MG63 (cell line): ENCODE results near the gene CHD2. TPM values are rescaled to one million over a fixed set of nuclear protein-coding genes. Genes with fewer than 3 reads are reported as not detected.

Source experiments
- DNase-seq: peaks from one replicate; pipeline ENCODE4 v3.0.0-alpha.2; 2020
- H3K27me3 ChIP-seq: fragments of 250-450 bp; sonication (Bioruptor Pico); 2 replicates; pipeline ENCODE4 v1.5.1; 2020; ENCODE audit warnings: mild to moderate bottlenecking, moderate library complexity
- H3K36me3 ChIP-seq: fragments of 250-450 bp; sonication (Bioruptor Pico); 2 replicates; pipeline ENCODE4 v1.5.1; 2020; ENCODE audit warnings: mild to moderate bottlenecking, moderate library complexity
- H3K4me3 ChIP-seq: fragments of 250-450 bp; sonication (Bioruptor Pico); 2 replicates; pipeline ENCODE4 v1.5.1; 2020; ENCODE audit warnings: mild to moderate bottlenecking, moderate library complexity
- H3K9me3 ChIP-seq: fragments of 250-450 bp; sonication (Bioruptor Pico); 2 replicates; pipeline ENCODE4 v1.5.1; 2020; ENCODE audit warnings: mild to moderate bottlenecking, moderate library complexity
- total RNA-seq: library from RNA; depleted of rRNA; stranded (reverse); fragments of >200 nt; shearing (Covaris generic); gene quantifications from 2 replicates; pipeline ENCODE4 v1.2.3, GENCODE V29; 2014; ENCODE audit warnings: low replicate concordance

CHD2 gene
- total RNA-seq, 1 experiment from 2014 or later, result 23.1 TPM

GRCh38 chr15:93040288-93041158 lies 140.4 kb downstream of the CHD2 start:
- H3K36me3 ChIP-seq, result no peaks in the 10 kb centered on the region
- no peak for DNase-seq
- no peak overlapping the region for H3K4me3 ChIP-seq
- no peaks in the 10 kb centered on the region for H3K9me3 ChIP-seq
- H3K27me3 ChIP-seq, result no peaks in the 10 kb centered on the region

GRCh38 chr15:93041159-93041547 lies 141.0 kb downstream of the CHD2 start:
- H3K9me3 ChIP-seq, result peaks cover 4% of the 10 kb centered on the region
- H3K27me3 ChIP-seq, result no peaks in the 10 kb centered on the region
- no peaks in the 10 kb centered on the region for H3K36me3 ChIP-seq
- H3K4me3 ChIP-seq, result no peak overlapping the region
- no peak for DNase-seq

DNA sequence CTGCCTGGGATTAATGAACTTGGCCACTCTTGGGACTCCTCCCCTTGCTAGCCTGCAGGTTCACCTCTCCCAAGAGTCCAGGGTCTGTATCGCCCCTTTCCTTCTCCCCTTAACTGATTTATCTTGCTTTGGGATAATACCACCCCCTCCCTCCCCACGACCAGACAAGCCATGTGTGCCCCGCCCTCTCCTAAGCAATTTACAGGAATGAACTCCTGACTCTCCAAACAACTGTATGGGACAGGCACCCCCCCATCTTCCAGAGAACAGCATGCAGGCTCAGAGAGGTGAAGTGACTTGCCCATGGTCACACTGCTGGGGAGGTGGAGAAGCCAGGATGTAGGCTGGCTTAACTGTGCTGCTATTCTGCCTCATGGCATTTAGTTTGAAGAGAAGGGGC lies 142.1 kb downstream of the CHD2 start:
- DNase-seq, result no peak

DNA sequence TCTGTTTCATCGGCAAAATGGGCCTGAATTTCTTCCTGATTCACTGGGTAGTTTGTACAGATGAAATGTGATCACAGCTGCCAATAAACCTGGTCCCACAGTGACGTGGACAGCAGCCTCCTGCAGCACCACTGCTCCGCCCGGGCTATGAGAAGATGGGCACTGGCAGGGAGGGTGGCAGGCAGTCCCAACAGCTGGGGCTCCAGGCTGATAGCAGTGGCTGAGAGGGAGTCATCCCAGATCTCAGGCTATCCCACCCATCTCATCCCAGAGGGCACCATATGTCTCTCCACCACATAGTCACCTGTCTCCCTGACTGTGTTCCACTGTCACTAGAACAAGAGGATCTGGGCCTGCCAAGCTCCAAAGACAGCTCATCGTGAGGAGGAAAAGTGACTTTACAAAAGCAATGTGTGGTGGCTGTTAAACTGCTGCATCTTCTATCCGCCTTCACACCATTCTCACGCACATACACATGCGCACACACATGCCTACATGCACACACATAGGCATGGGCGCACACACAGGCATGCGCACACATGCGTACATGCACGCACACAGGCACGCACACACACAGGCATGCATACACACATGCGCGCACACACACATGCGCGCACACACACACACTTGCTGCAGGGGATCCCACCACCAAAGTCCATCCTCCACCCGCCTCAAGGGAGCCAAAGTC lies 142.7 kb downstream of the CHD2 start:
- H3K27me3 ChIP-seq, result no peaks in the 10 kb centered on the region
- no peaks in the 10 kb centered on the region for H3K36me3 ChIP-seq
- H3K4me3 ChIP-seq, result no peak overlapping the region
- no peak for DNase-seq
- peaks cover 5% of the 10 kb centered on the region for H3K9me3 ChIP-seq

More for the DNA sequence above, 142.1 kb downstream of the CHD2 start:
- Histone ChIP-seq H3K36me3 (no peaks in the 10 kb centered on the region), H3K9me3 (peaks cover 5% of the 10 kb centered on the region), H3K27me3 (no peaks in the 10 kb centered on the region), H3K4me3 (no peak overlapping the region)

DNA sequence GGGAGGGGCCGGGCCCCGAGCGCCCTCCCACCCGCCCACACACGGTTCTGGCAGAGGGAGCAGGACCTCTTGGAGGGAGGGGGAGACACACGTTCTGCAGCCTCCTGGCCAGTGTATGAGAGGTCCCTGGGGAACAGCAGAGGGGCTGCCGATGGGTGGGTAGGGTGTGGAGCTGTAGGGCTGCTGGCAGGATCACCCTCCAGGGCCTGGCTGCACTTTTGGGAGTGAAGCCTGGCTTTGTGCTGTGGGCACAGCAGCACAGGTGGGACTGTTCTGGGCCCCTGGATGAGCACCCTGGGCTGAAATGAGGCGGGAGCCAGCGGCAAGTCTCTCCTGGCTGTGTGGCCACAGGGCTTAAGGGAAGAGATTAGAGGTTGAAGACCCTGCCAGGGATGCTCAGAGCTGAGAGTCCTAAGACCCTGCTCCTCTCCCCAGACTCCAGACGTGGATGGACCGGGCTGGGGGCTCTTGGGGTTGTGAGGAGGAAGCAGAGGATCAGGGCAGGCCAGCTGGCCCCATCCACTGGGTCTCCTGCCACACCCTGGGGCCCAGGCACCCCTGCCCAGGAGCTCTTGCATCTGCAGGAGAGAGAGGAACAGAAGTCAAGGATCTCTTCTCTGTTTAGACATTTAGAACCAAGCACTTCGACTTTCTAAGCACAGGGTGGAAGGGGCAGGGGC lies 143.6 kb downstream of the CHD2 start:
- DNase-seq, result no peak
- Histone ChIP-seq H3K4me3 (no peak overlapping the region), H3K27me3 (no peaks in the 10 kb centered on the region), H3K36me3 (no peaks in the 10 kb centered on the region), H3K9me3 (peaks cover 5% of the 10 kb centered on the region)

DNA sequence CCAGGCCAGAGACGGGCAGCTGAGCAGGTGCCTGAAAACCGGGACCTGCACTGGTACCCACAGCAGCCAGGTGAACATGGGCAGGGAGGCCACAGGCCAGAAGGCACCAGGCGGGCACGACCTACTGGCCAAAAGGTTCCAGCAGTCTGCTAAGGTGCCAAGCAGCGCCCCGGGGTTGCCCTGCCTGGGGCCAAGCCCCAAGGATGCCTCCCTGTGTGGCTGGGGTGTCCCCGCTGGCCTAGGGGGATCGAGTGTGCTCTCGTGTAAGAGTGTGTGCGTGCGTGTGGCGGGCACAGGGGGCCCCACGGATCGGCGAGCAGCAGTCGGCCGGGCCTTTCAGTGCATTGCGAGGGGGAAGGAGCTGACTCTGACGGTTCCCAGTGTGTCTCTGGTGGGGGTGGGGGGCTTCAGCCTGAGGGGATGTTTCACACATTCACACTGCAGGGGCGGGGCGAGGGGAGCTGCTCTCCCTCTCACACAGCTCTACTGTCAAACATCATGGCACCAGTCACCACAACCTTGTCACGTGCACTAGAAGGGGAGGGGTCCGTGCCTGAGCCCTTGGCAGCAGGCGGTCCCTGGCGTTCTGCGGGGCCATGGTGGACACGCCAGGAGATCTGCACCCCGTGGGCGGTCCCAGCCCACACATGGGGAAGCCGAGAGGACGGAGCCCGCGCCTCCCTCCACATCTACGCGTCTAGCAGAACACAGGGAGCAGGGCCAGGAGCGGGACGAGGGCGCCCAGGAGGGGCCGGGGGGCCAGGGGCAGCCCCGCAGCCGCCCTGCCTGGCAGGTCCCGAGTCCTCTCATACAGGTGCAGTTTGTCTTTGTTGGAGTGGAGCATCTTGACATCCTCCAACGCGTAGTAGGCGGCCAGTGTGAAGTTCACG lies 144.4 kb downstream of the CHD2 start:
- Histone ChIP-seq H3K9me3 (peaks cover 5% of the 10 kb centered on the region), H3K36me3 (no peaks in the 10 kb centered on the region), H3K27me3 (no peaks in the 10 kb centered on the region), H3K4me3 (no peak overlapping the region)
- DNase-seq, result no peak

GRCh38 chr15:93045191-93045785 lies 145.2 kb downstream of the CHD2 start:
- peaks cover 5% of the 10 kb centered on the region for H3K9me3 ChIP-seq
- no peaks in the 10 kb centered on the region for H3K27me3 ChIP-seq
- no peak for DNase-seq

DNA sequence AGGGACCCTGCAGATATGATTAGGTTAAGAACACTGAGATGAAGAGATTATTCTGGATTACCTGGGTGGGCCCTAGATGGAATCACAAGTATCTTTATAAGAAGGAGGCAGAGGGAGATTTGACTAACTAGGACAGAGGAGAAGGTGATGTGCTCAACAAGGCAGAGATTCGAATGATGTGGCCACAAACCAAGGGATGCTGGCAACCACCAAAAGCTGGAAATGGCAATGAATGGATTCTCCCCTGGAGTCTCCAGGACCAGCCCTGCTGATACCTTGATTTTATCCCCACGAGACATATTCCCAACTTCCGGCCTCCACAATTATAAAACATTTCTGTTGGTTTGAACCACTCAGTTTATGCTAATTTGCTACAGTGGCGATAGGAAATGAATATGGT lies 146.0 kb downstream of the CHD2 start:
- Histone ChIP-seq H3K27me3 (no peaks in the 10 kb centered on the region), H3K36me3 (no peaks in the 10 kb centered on the region), H3K9me3 (peaks cover 5% of the 10 kb centered on the region), H3K4me3 (no peak overlapping the region)
- DNase-seq, result no peak

More at GRCh38 chr15:93045191-93045785, 145.2 kb downstream of the CHD2 start:
- no peaks in the 10 kb centered on the region for H3K36me3 ChIP-seq
- no peak overlapping the region for H3K4me3 ChIP-seq

- Histone ChIP-seq H3K9me3 (peaks cover 5% of the 10 kb centered on the region), H3K27me3 (no peaks in the 10 kb centered on the region), H3K36me3 (no peaks in the 10 kb centered on the region), H3K4me3 (no peak overlapping the region)
- no peak for DNase-seq
These were observed 146.6 kb downstream of the CHD2 start for GRCh38 chr15:93046721-93047120.

DNA sequence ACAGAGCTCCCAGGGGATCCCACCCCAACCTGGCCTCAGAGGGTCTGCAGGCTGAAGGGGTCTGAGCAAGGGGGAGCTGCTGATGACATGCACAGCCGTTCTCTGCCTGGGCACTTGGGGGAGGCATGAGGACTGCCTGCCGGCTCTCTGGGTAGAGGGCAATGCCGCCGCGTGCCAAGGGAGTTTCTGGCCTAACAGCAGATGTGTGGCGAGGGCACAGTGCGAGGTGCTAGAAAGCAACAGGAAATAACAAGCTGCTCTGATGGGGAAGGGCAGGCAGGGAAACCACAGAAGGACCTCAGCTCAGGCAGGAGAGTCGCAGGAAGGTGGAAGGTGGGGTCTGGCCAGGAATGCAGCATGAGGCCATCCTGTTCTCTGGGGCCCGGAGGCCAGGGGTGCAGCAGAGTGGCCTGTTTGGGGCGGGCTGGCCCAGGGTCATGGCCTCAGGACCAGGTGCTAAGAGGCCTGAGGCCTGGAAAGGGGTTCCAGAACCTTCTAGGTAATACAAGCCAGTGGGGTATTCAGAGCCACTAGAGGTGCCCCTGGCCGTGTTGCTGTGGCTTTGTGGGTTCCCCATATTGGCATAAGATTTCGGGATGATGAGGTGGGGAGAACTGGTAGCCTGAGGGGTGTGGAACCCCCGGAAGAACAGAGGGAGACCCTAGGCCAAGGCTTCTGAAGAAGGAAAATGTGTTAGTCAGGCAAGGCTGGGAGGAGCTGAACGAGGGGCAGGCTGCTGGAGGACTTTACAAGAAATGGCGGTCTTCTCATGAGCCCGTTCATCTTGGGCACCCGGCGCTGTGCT lies 147.7 kb downstream of the CHD2 start:
- no peak for DNase-seq
- H3K27me3 ChIP-seq, result no peaks in the 10 kb centered on the region
- no peak overlapping the region for H3K4me3 ChIP-seq
- H3K9me3 ChIP-seq, result peaks cover 5% of the 10 kb centered on the region
- no peaks in the 10 kb centered on the region for H3K36me3 ChIP-seq

GRCh38 chr15:93048426-93048721 lies 148.2 kb downstream of the CHD2 start:
- no peaks in the 10 kb centered on the region for H3K27me3 ChIP-seq
- no peaks in the 10 kb centered on the region for H3K36me3 ChIP-seq
- H3K9me3 ChIP-seq, result peaks cover 5% of the 10 kb centered on the region
- no peak overlapping the region for H3K4me3 ChIP-seq
- DNase-seq, result no peak

- peak; percentile 78 for DNase-seq
- Histone ChIP-seq H3K36me3 (no peaks in the 10 kb centered on the region), H3K27me3 (no peaks in the 10 kb centered on the region), H3K4me3 (no peak overlapping the region), H3K9me3 (peaks cover 5% of the 10 kb centered on the region)
These were observed 148.6 kb downstream of the CHD2 start for GRCh38 chr15:93048759-93049161.

DNA sequence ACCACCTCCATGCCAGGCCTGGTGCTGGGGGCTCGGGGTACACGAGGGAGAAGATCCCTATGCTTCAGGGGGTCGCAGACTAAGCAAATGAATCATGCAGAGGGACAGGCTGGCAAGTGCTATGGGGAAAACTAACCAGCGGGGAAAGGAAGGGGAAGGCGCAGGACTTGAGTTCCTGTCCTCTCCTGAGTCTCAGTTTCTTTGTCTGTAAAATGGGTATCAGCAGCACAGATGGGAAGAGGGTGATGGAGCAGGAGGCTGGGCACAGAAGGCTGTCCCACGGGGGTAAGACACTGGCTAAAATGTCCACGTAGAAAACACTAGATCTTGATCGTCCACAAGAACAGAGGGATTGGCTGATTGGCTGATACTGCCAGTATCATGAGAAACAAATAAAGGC lies 149.1 kb downstream of the CHD2 start:
- no peak for DNase-seq
- Histone ChIP-seq H3K27me3 (no peaks in the 10 kb centered on the region), H3K9me3 (peaks cover 5% of the 10 kb centered on the region), H3K36me3 (no peaks in the 10 kb centered on the region), H3K4me3 (no peak overlapping the region)

GRCh38 chr15:93049914-93050578 lies 149.9 kb downstream of the CHD2 start:
- no peak for DNase-seq
- no peaks in the 10 kb centered on the region for H3K27me3 ChIP-seq

DNA sequence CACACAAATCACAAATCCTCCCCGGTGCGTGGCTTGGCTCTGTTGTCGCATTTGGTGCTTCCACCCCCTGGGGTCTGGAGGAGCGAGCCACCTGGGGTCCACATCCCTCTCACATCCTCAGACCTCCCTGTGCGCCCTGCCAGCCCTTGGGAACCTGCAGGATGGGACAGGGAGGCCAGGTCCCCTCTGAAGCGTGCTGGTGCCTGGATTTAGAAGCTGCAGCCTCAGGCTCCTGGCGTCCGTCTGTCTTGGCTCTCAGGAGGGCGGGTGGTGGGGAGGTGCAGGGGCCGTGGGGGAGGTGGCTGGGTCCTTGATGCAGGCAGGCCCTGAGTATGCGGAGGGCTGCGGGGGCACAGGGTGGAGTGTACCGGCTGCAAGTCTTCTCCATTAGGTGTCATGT lies 150.5 kb downstream of the CHD2 start:
- no peak for DNase-seq
- no peak overlapping the region for H3K4me3 ChIP-seq
- no peaks in the 10 kb centered on the region for H3K36me3 ChIP-seq
- no peaks in the 10 kb centered on the region for H3K27me3 ChIP-seq
- H3K9me3 ChIP-seq, result peaks cover 5% of the 10 kb centered on the region

More at GRCh38 chr15:93049914-93050578, 149.9 kb downstream of the CHD2 start:
- peaks cover 5% of the 10 kb centered on the region for H3K9me3 ChIP-seq
- no peaks in the 10 kb centered on the region for H3K36me3 ChIP-seq
- no peak overlapping the region for H3K4me3 ChIP-seq
